ENCODE data around the gene TCERG1L. TPM values are rescaled to one million over a fixed set of nuclear protein-coding genes. Genes with fewer than 3 reads are reported as not detected.

The TCERG1L gene
- polyA plus RNA-seq, 10 donors, result 0.09 to 2.1 (median 0.21) TPM

- no peak for DNase-seq
Observed at GRCh38 chr10:131070856-131071255, 240.7 kb downstream of the TCERG1L start.

- DNase-seq, result no peak
Observed at GRCh38 chr10:131068760-131069159, 242.8 kb downstream of the TCERG1L start.

GRCh38 chr10:131068311-131068710 lies 243.2 kb downstream of the TCERG1L start:
- no peak for DNase-seq

GRCh38 chr10:131067690-131068089 lies 243.8 kb downstream of the TCERG1L start:
- DNase-seq, result no peak

- peak; percentile 3 to 41 (median 22) for DNase-seq
Observed at GRCh38 chr10:131065673-131066305, 245.7 kb downstream of the TCERG1L start.

- no peak for DNase-seq
Observed at GRCh38 chr10:131063311-131063710, 248.2 kb downstream of the TCERG1L start.

GRCh38 chr10:131062621-131063260 lies 248.8 kb downstream of the TCERG1L start:
- no peak for DNase-seq

GRCh38 chr10:131061216-131061615 lies 250.3 kb downstream of the TCERG1L start:
- no peak for DNase-seq

GRCh38 chr10:131059881-131060280 lies 251.6 kb downstream of the TCERG1L start:
- DNase-seq, result no peak

GRCh38 chr10:131058799-131059198 lies 252.7 kb downstream of the TCERG1L start:
- DNase-seq, result no peak

- no peak for DNase-seq
Observed at GRCh38 chr10:131056781-131057180, 254.7 kb downstream of the TCERG1L start.

GRCh38 chr10:131056091-131056579 lies 255.4 kb downstream of the TCERG1L start:
- no peak for DNase-seq

- no peak for DNase-seq
Observed at GRCh38 chr10:131055437-131055836, 256.1 kb downstream of the TCERG1L start.

GRCh38 chr10:131053192-131053591 lies 258.3 kb downstream of the TCERG1L start:
- DNase-seq, result no peak

GRCh38 chr10:131050162-131050766 lies 261.3 kb downstream of the TCERG1L start:
- DNase-seq, result no peak

GRCh38 chr10:131049016-131049415 lies 262.5 kb downstream of the TCERG1L start:
- DNase-seq, result no peak

GRCh38 chr10:131048606-131049005 lies 262.9 kb downstream of the TCERG1L start:
- DNase-seq, result no peak

GRCh38 chr10:131047501-131047900 lies 264.0 kb downstream of the TCERG1L start:
- DNase-seq, result no peak

GRCh38 chr10:131046194-131046593 lies 265.3 kb downstream of the TCERG1L start:
- no peak for DNase-seq

- no peak for DNase-seq
Observed at GRCh38 chr10:131044379-131045111, 267.0 kb downstream of the TCERG1L start.

GRCh38 chr10:131043039-131043691 lies 268.4 kb downstream of the TCERG1L start:
- peak in 1 of 3 donors; percentile 16 for DNase-seq
